Uterus (tissue), 2 donors: ENCODE data around the gene GPBAR1.

Experiments
- POLR2A ChIP-seq, 2 donors: fragments of 450-650 bp; IDR thresholded peaks; one replicate each; pipeline ENCODE4 v1.6.1; 2016; ENCODE audit warnings: antibody characterized with exemption in 2 of 2, mild to moderate bottlenecking in 1 of 2, moderate library complexity in 1 of 2
- TF ChIP-seq, protein P1 (sequence below), 4 experiments: fragments of 200-600 bp in 2 of 4; fragments of 450-650 bp in 2 of 4; sonication (generic) in 2 of 4; IDR thresholded peaks; one replicate each; pipeline ENCODE4 v1.5.1; 2016 to 2019; ENCODE audit warnings: antibody characterized with exemption in 4 of 4, mild to moderate bottlenecking in 2 of 4, moderate library complexity in 1 of 4

DNA sequence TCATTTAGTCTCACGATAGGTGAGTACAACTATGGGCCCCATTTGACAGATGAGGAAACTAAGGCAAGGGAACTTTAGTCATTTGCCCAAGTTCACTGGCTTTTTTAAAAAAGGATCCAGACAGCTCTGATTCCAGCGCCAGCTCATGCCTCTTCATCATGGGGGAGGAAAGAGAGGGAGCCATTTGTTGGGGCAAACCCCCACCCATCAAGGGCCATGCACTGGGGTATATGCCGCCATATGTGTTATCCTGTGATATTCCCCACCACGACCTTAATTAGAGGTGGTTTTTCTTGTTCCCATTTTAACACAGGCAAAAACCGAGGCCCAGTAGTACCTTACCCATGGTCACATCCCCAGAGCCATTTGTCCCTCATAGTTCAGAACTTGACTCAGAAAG lies 649 bp upstream of the GPBAR1 start:
- no peak for TF ChIP-seq POLR2A (IDR thresholded peaks at IDR 0.05)
- TF ChIP-seq, protein P1, sequence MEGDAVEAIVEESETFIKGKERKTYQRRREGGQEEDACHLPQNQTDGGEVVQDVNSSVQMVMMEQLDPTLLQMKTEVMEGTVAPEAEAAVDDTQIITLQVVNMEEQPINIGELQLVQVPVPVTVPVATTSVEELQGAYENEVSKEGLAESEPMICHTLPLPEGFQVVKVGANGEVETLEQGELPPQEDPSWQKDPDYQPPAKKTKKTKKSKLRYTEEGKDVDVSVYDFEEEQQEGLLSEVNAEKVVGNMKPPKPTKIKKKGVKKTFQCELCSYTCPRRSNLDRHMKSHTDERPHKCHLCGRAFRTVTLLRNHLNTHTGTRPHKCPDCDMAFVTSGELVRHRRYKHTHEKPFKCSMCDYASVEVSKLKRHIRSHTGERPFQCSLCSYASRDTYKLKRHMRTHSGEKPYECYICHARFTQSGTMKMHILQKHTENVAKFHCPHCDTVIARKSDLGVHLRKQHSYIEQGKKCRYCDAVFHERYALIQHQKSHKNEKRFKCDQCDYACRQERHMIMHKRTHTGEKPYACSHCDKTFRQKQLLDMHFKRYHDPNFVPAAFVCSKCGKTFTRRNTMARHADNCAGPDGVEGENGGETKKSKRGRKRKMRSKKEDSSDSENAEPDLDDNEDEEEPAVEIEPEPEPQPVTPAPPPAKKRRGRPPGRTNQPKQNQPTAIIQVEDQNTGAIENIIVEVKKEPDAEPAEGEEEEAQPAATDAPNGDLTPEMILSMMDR (IDR thresholded peaks at IDR 0.05): no peak
